HEK293 (cell line): ENCODE data around the gene ALDH16A1.

Experiments used
- KLF9 ChIP-seq: fragments of 450-650 bp; formaldehyde crosslinking; IDR thresholded peaks from 2 replicates; pipeline ENCODE4 v1.5.1; 2016; ENCODE audit warnings: missing biosample characterization, missing genetic modification characterization, low read depth
- ZBTB11 ChIP-seq: fragments of 450-650 bp; formaldehyde crosslinking; conservative IDR thresholded peaks from 2 replicates; pipeline ENCODE4 v1.5.1; 2016; ENCODE audit warnings: low read depth, missing biosample characterization, missing genetic modification characterization
- ZNF623 ChIP-seq: fragments of 450-650 bp; formaldehyde crosslinking; IDR thresholded peaks from 2 replicates; pipeline ENCODE4 v1.5.1; 2016; ENCODE audit warnings: missing biosample characterization, missing genetic modification characterization
- TF ChIP-seq, protein P1 (sequence below): fragments of 450-650 bp; formaldehyde crosslinking; IDR thresholded peaks from 2 replicates; pipeline ENCODE4 v1.5.1; 2017; ENCODE audit warnings: missing biosample characterization, missing genetic modification characterization

- TF ChIP-seq ZBTB11 (tag by site-specific recombination) (no peak), KLF9 (tag by site-specific recombination) (no peak), ZNF623 (tag by site-specific recombination) (no peak)
- TF ChIP-seq, protein P1, sequence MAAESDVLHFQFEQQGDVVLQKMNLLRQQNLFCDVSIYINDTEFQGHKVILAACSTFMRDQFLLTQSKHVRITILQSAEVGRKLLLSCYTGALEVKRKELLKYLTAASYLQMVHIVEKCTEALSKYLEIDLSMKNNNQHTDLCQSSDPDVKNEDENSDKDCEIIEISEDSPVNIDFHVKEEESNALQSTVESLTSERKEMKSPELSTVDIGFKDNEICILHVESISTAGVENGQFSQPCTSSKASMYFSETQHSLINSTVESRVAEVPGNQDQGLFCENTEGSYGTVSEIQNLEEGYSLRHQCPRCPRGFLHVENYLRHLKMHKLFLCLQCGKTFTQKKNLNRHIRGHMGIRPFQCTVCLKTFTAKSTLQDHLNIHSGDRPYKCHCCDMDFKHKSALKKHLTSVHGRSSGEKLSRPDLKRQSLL (tag by site-specific recombination), result no peak
Observed at GRCh38 chr19:49432141-49433073, 20.6 kb upstream of the ALDH16A1 start.
